ENCODE results near the gene ICOS. TPM values are rescaled to one million over a fixed set of nuclear protein-coding genes. Genes with fewer than 3 reads are reported as not detected.

Gene ICOS
- total and polyA plus RNA-seq, 2 of the 8 experiments (the other 6 are each of a cell fraction or from before 2014, with no cell fraction given): not detected

DNA sequence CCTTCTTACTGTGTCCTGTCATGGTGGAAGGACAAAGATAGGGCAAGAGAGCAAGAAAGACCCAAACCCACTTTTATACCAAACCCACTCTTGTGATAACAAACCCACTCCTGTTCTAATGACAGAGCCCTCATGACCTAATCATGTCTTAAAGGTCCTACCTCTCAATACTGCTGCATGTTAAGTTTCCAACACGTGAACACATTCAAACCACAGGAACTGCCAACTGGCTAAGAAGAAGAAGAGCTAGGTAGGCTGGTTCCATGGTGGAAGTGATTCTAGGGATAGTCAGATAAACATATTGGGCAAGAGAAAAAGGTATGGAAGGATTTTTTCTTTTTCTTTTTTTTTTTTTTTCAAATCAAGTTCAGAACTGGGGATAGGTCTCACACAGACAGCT is 47.0 kb upstream of the ICOS start:
- H2AK5ac ChIP-seq (ENCODE audit: low read depth, low read length): no peak overlapping the region
- H3K23me2 ChIP-seq (ENCODE audit: low read depth, low read length): no peaks in the 10 kb centered on the region
- no peak overlapping the region for H3K4ac ChIP-seq (replicated peaks; ENCODE audit: insufficient read length, low read depth, low read length)
- H4K91ac ChIP-seq (replicated peaks; ENCODE audit: insufficient read length, low read length): no peak overlapping the region
- H3K27ac ChIP-seq (ENCODE audit: low read depth, low read length): no peak overlapping the region
- H3K79me2 ChIP-seq (ENCODE audit: control insufficient read depth in 1 of 2, insufficient read depth in 2 of 2, low read length in 2 of 2): no peaks in the 10 kb centered on the region
- H4K5ac ChIP-seq (ENCODE audit: insufficient read length, low read depth, low read length): no peak overlapping the region
- no peaks in the 10 kb centered on the region for H3K4me1 ChIP-seq (replicated peaks in 1 of 4; ENCODE audit: control insufficient read depth in 3 of 4, insufficient read depth in 4 of 4, low read length in 3 of 4)
- H3K9ac ChIP-seq (replicated peaks in 1 of 4; ENCODE audit: extremely low read depth in 1 of 4, low read depth in 3 of 4, low read length in 3 of 4): no peak overlapping the region
- H3K36me3 ChIP-seq (ENCODE audit: control insufficient read depth in 2 of 4, insufficient read depth in 4 of 4, low read length in 3 of 4): no peaks in the 10 kb centered on the region
- H2BK120ac ChIP-seq (replicated peaks; ENCODE audit: low read depth, low read length): no peak overlapping the region
- no peaks in the 10 kb centered on the region for H3K27me3 ChIP-seq (replicated peaks in 1 of 4; ENCODE audit: control insufficient read depth in 3 of 4, extremely low read depth in 1 of 4, insufficient read depth in 3 of 4, low read length in 3 of 4)
- H3K79me1 ChIP-seq (ENCODE audit: low read depth, low read length): no peaks in the 10 kb centered on the region
- 94% methylated on average over 1 of the region's 1 CpG; no CpG with 5 or more reads in 1 of the 2 experiments for WGBS, 2 experiments (ENCODE audit: extremely low coverage in 1 of 2, insufficient coverage in 1 of 2, insufficient read length in 1 of 2, insufficient replicate concordance in 2 of 2, low coverage in 1 of 2, low lambda C conversion rate in 2 of 2, missing lambda C conversion rate in 1 of 2)
- H3K56ac ChIP-seq (replicated peaks; ENCODE audit: insufficient read length, low read depth, low read length): no peak overlapping the region
- CTCF ChIA-PET (ENCODE audit: partially characterized antibody): interaction anchor here (0.7 to 1.0 kb wide), 2 partner anchors 10 to 183 kb away, joined by 3 to 4 read pairs; no protein-coding TSS in a partner anchor
- H3K14ac ChIP-seq (ENCODE audit: insufficient read length): no peak overlapping the region
- H3K4me3 ChIP-seq (ENCODE audit: extremely low read depth in 1 of 4, insufficient read depth in 2 of 4, low read depth in 3 of 4, low read length in 4 of 4): no peak overlapping the region
- no peak overlapping the region for H2BK20ac ChIP-seq (ENCODE audit: low read length)
- no peak overlapping the region for H3K4me2 ChIP-seq (ENCODE audit: insufficient read depth in 1 of 2, low read depth in 2 of 2, low read length in 2 of 2)
- no peak overlapping the region for H3K18ac ChIP-seq (ENCODE audit: extremely low read depth, low read length)
- FAIRE-seq: no peak
- POLR2A ChIA-PET (ENCODE audit: partially characterized antibody): no interaction called here
- H4K8ac ChIP-seq (ENCODE audit: extremely low read depth, insufficient read depth, low read length): no peak overlapping the region
- no peak overlapping the region for H2BK15ac ChIP-seq (ENCODE audit: low read length)
- no peak overlapping the region for H2BK12ac ChIP-seq (ENCODE audit: low read depth, low read length)
- H4K20me1 ChIP-seq (replicated peaks in 1 of 2; ENCODE audit: control insufficient read depth in 1 of 2, insufficient read depth in 2 of 2, low read length in 2 of 2): no peaks in the 10 kb centered on the region
- H2AFZ ChIP-seq (ENCODE audit: low read length): no peak overlapping the region
- no peaks in the 10 kb centered on the region for H3K9me3 ChIP-seq (ENCODE audit: insufficient read depth in 2 of 2, low read depth in 1 of 2, low read length in 1 of 2)
- H3K23ac ChIP-seq (ENCODE audit: insufficient read length): no peak overlapping the region
- H2BK5ac ChIP-seq (ENCODE audit: low read depth, low read length): no peak overlapping the region
- DNase-seq (ENCODE audit: low read depth in 1 of 2, low spot score in 2 of 2): no peak
- TF ChIP-seq GTF2F1 (IDR thresholded peaks at IDR 0.05; ENCODE audit: borderline replicate concordance, low read depth, low read length): no peak
- no peak for TF ChIP-seq EP300 (IDR thresholded peaks at IDR 0.05; ENCODE audit: borderline replicate concordance in 1 of 2, low read depth in 2 of 2, low read length in 2 of 2)
- TF ChIP-seq CEBPB (IDR thresholded peaks at IDR 0.05; ENCODE audit: low read depth, low read length): no peak
- no peak for TF ChIP-seq EGR1 (IDR thresholded peaks at IDR 0.05; ENCODE audit: borderline replicate concordance, low read depth, low read length)
- TF ChIP-seq CBX8 (IDR thresholded peaks at IDR 0.05; ENCODE audit: borderline replicate concordance, low read depth, low read length): no peak
- TF ChIP-seq, protein P1, sequence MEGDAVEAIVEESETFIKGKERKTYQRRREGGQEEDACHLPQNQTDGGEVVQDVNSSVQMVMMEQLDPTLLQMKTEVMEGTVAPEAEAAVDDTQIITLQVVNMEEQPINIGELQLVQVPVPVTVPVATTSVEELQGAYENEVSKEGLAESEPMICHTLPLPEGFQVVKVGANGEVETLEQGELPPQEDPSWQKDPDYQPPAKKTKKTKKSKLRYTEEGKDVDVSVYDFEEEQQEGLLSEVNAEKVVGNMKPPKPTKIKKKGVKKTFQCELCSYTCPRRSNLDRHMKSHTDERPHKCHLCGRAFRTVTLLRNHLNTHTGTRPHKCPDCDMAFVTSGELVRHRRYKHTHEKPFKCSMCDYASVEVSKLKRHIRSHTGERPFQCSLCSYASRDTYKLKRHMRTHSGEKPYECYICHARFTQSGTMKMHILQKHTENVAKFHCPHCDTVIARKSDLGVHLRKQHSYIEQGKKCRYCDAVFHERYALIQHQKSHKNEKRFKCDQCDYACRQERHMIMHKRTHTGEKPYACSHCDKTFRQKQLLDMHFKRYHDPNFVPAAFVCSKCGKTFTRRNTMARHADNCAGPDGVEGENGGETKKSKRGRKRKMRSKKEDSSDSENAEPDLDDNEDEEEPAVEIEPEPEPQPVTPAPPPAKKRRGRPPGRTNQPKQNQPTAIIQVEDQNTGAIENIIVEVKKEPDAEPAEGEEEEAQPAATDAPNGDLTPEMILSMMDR (IDR thresholded peaks at IDR 0.05; ENCODE audit: control extremely low read depth in 1 of 3, insufficient read depth in 1 of 3, low read depth in 1 of 3, low read length in 3 of 3): no peak
- TF ChIP-seq SRF (IDR thresholded peaks at IDR 0.05; ENCODE audit: low read depth, low read length): no peak
- no peak for TF ChIP-seq ASH2L (IDR thresholded peaks at IDR 0.05; ENCODE audit: low read length)
- no peak for TF ChIP-seq MAX (IDR thresholded peaks at IDR 0.05)
- no peak for TF ChIP-seq RFX5 (IDR thresholded peaks at IDR 0.05; ENCODE audit: borderline replicate concordance, low read depth, low read length)
- TF ChIP-seq RAD21 (IDR thresholded peaks at IDR 0.05 in 1 of 2, conservative IDR thresholded peaks at IDR 0.05 in 1 of 2; ENCODE audit: low read depth in 2 of 2, low read length in 2 of 2): no peak

Data from H1 (cell line).